Measurements from ENCODE around the gene MARCKSL1. TPM values are rescaled to one million over a fixed set of nuclear protein-coding genes. Genes with fewer than 3 reads are reported as not detected.

The MARCKSL1 gene
- total and polyA plus RNA-seq, 2 of the 8 experiments (the other 6 are each of a cell fraction or from before 2014, with no cell fraction given) = 536 to 558 TPM

Small RNA genes lying within 50 kb of the gene (small RNA-seq; reads per million reads assigned to genes)
- gene RF00019 (ENCODE audit: insufficient read depth) = not detected

Other genes with a start within 250 kb of the MARCKSL1 start
- 116 and 120 TPM in 2 replicates for gene KPNA6, start 228.2 kb downstream of the MARCKSL1 start, total RNA-seq (2021; fragmentation: NEBNext Ultra II Directional; extraction: Animal tissue kit (Norgen Biotek cat#: 25700))
- 22.0 and 24.2 TPM in 2 replicates for gene KPNA6, start 228.2 kb downstream of the MARCKSL1 start, polyA plus RNA-seq (2011; rRNA removed)
- 45.4 and 46.9 TPM in 2 replicates for gene TXLNA, start 156.6 kb downstream of the MARCKSL1 start, total RNA-seq (2021; fragmentation: NEBNext Ultra II Directional; extraction: Animal tissue kit (Norgen Biotek cat#: 25700))
- 31.3 and 31.6 TPM in 2 replicates for gene TXLNA, start 156.6 kb downstream of the MARCKSL1 start, polyA plus RNA-seq (2011; rRNA removed)
- gene CCDC28B, start 135.6 kb downstream of the MARCKSL1 start, total RNA-seq (2021; fragmentation: NEBNext Ultra II Directional; extraction: Animal tissue kit (Norgen Biotek cat#: 25700)) = 17.1 and 20.9 TPM in 2 replicates
- 16.7 and 18.4 TPM in 2 replicates for gene CCDC28B, start 135.6 kb downstream of the MARCKSL1 start, polyA plus RNA-seq (2011; rRNA removed)
- 4.2 and 4.3 TPM in 2 replicates for gene IQCC, start 130.6 kb downstream of the MARCKSL1 start, total RNA-seq (2021; fragmentation: NEBNext Ultra II Directional; extraction: Animal tissue kit (Norgen Biotek cat#: 25700))
- gene IQCC, start 130.6 kb downstream of the MARCKSL1 start, polyA plus RNA-seq (2011; rRNA removed) = 1.9 and 2.5 TPM in 2 replicates
- gene DCDC2B, start 127.1 kb downstream of the MARCKSL1 start, total RNA-seq (2021; fragmentation: NEBNext Ultra II Directional; extraction: Animal tissue kit (Norgen Biotek cat#: 25700)) = not detected in 2 replicates
- gene DCDC2B, start 127.1 kb downstream of the MARCKSL1 start, polyA plus RNA-seq (2011; rRNA removed) = not detected in 2 replicates
- 8.9 TPM in 2 replicates for gene TMEM234, start 113.9 kb downstream of the MARCKSL1 start, total RNA-seq (2021; fragmentation: NEBNext Ultra II Directional; extraction: Animal tissue kit (Norgen Biotek cat#: 25700))
- 8.6 and 8.7 TPM in 2 replicates for gene TMEM234, start 113.9 kb downstream of the MARCKSL1 start, polyA plus RNA-seq (2011; rRNA removed)
- 243 and 247 TPM in 2 replicates for gene EIF3I, start 113.8 kb downstream of the MARCKSL1 start, total RNA-seq (2021; fragmentation: NEBNext Ultra II Directional; extraction: Animal tissue kit (Norgen Biotek cat#: 25700))
- 345 and 346 TPM in 2 replicates for gene EIF3I, start 113.8 kb downstream of the MARCKSL1 start, polyA plus RNA-seq (2011; rRNA removed)
- 3.2 and 3.9 TPM in 2 replicates for gene FAM167B, start 89.0 kb downstream of the MARCKSL1 start, total RNA-seq (2021; fragmentation: NEBNext Ultra II Directional; extraction: Animal tissue kit (Norgen Biotek cat#: 25700))
- gene FAM167B, start 89.0 kb downstream of the MARCKSL1 start, polyA plus RNA-seq (2011; rRNA removed) = 2.8 and 4.2 TPM in 2 replicates
- 71.6 and 75.3 TPM in 2 replicates for gene LCK, start 85.0 kb downstream of the MARCKSL1 start, total RNA-seq (2021; fragmentation: NEBNext Ultra II Directional; extraction: Animal tissue kit (Norgen Biotek cat#: 25700))
- gene LCK, start 85.0 kb downstream of the MARCKSL1 start, polyA plus RNA-seq (2011; rRNA removed) = 99.2 and 122 TPM in 2 replicates
- 111 and 112 TPM in 2 replicates for gene HDAC1, start 44.1 kb downstream of the MARCKSL1 start, total RNA-seq (2021; fragmentation: NEBNext Ultra II Directional; extraction: Animal tissue kit (Norgen Biotek cat#: 25700))
- 98.6 and 125 TPM in 2 replicates for gene HDAC1, start 44.1 kb downstream of the MARCKSL1 start, polyA plus RNA-seq (2011; rRNA removed)
- 4.1 and 4.2 TPM in 2 replicates for gene FAM229A, start 26.3 kb upstream of the MARCKSL1 start, total RNA-seq (2021; fragmentation: NEBNext Ultra II Directional; extraction: Animal tissue kit (Norgen Biotek cat#: 25700))
- 4.2 and 7.5 TPM in 2 replicates for gene FAM229A, start 26.3 kb upstream of the MARCKSL1 start, polyA plus RNA-seq (2011; rRNA removed)
- gene TSSK3, start 26.3 kb upstream of the MARCKSL1 start, total RNA-seq (2021; fragmentation: NEBNext Ultra II Directional; extraction: Animal tissue kit (Norgen Biotek cat#: 25700)) = 1.2 and 1.5 TPM in 2 replicates
- gene TSSK3, start 26.3 kb upstream of the MARCKSL1 start, polyA plus RNA-seq (2011; rRNA removed) = 1.2 and 1.9 TPM in 2 replicates
- gene BSDC1, start 58.2 kb upstream of the MARCKSL1 start, total RNA-seq (2021; fragmentation: NEBNext Ultra II Directional; extraction: Animal tissue kit (Norgen Biotek cat#: 25700)) = 40.7 and 42.9 TPM in 2 replicates
- 23.3 and 24.8 TPM in 2 replicates for gene BSDC1, start 58.2 kb upstream of the MARCKSL1 start, polyA plus RNA-seq (2011; rRNA removed)
- 3.5 and 3.7 TPM in 2 replicates for gene ZBTB8B, start 128.8 kb upstream of the MARCKSL1 start, total RNA-seq (2021; fragmentation: NEBNext Ultra II Directional; extraction: Animal tissue kit (Norgen Biotek cat#: 25700))
- gene ZBTB8B, start 128.8 kb upstream of the MARCKSL1 start, polyA plus RNA-seq (2011; rRNA removed) = 1.2 and 1.3 TPM in 2 replicates
- 8.9 and 10.4 TPM in 2 replicates for gene ZBTB8A, start 203.2 kb upstream of the MARCKSL1 start, total RNA-seq (2021; fragmentation: NEBNext Ultra II Directional; extraction: Animal tissue kit (Norgen Biotek cat#: 25700))
- gene ZBTB8A, start 203.2 kb upstream of the MARCKSL1 start, polyA plus RNA-seq (2011; rRNA removed) = 2.3 and 2.9 TPM in 2 replicates

Measured in H1 (cell line).